ENCODE measurements around the gene AHCYL2.
"Not testable (repeated sequence)": the region's sequence is repeated elsewhere in the genome, so short reads cannot be mapped to it uniquely, and the experiment has no call there.

AHCYL2 gene

GRCh38 chr7:129285111-129285510 is 60.3 kb downstream of the AHCYL2 start:
- DNase-seq (no peak), ATAC-seq (no peak)

- no peak for DNase-seq
- no peak for ATAC-seq
Observed at GRCh38 chr7:129292861-129293260, 68.0 kb downstream of the AHCYL2 start.

GRCh38 chr7:129295015-129295423 is 70.2 kb downstream of the AHCYL2 start:
- ATAC-seq (no peak), DNase-seq (no peak)

- ATAC-seq (no peak), DNase-seq (peak; percentile 56)
Observed at GRCh38 chr7:129298268-129298893, 73.6 kb downstream of the AHCYL2 start.

GRCh38 chr7:129299889-129300288 is 75.1 kb downstream of the AHCYL2 start:
- DNase-seq (no peak), ATAC-seq (no peak)

- DNase-seq, ATAC-seq: not testable (repeated sequence)
Observed at GRCh38 chr7:129300299-129300698, 75.5 kb downstream of the AHCYL2 start.

GRCh38 chr7:129307592-129307991 is 82.8 kb downstream of the AHCYL2 start:
- ATAC-seq = no peak
- no peak for DNase-seq

- DNase-seq (no peak), ATAC-seq (no peak)
Observed at GRCh38 chr7:129308047-129308446, 83.2 kb downstream of the AHCYL2 start.

- DNase-seq (no peak), ATAC-seq (no peak)
Observed at GRCh38 chr7:129311429-129311828, 86.6 kb downstream of the AHCYL2 start.

GRCh38 chr7:129313282-129313681 is 88.5 kb downstream of the AHCYL2 start:
- DNase-seq (no peak), ATAC-seq (no peak)

- no peak for DNase-seq
- ATAC-seq = no peak
Observed at GRCh38 chr7:129315960-129316359, 91.1 kb downstream of the AHCYL2 start.

- DNase-seq (no peak), ATAC-seq (no peak)
Observed at GRCh38 chr7:129317450-129317849, 92.6 kb downstream of the AHCYL2 start.

- DNase-seq (no peak), ATAC-seq (no peak)
Observed at GRCh38 chr7:129327076-129327475, 102.2 kb downstream of the AHCYL2 start.

GRCh38 chr7:129332254-129333035 is 107.6 kb downstream of the AHCYL2 start:
- DNase-seq = no peak
- no peak for ATAC-seq

GRCh38 chr7:129334473-129334872 is 109.6 kb downstream of the AHCYL2 start:
- ATAC-seq (no peak), DNase-seq (no peak)

GRCh38 chr7:129338450-129338849 is 113.6 kb downstream of the AHCYL2 start:
- no peak for DNase-seq
- ATAC-seq = no peak

- no peak for DNase-seq
- no peak for ATAC-seq
Observed at GRCh38 chr7:129341212-129341611, 116.4 kb downstream of the AHCYL2 start.

GRCh38 chr7:129341816-129342806 is 117.3 kb downstream of the AHCYL2 start:
- no peak for DNase-seq
- ATAC-seq = no peak

GRCh38 chr7:129343099-129343700 is 118.4 kb downstream of the AHCYL2 start:
- DNase-seq (no peak), ATAC-seq (no peak)

- DNase-seq (no peak), ATAC-seq (no peak)
Observed at GRCh38 chr7:129347330-129347729, 122.5 kb downstream of the AHCYL2 start.

- DNase-seq (no peak), ATAC-seq (no peak)
Observed at GRCh38 chr7:129348023-129348740, 123.4 kb downstream of the AHCYL2 start.
